Liver (tissue), 9 donors: ENCODE measurements around the gene IGSF3. TPM values are rescaled to one million over a fixed set of nuclear protein-coding genes. Genes with fewer than 3 reads are reported as not detected.
A peak's percentile ranks its signal among the peaks of the same experiment; 100 is the strongest.
"Not testable (repeated sequence)": the region's sequence is repeated elsewhere in the genome, so short reads cannot be mapped to it uniquely, and the experiment has no call there.

Experiments used
- DNase-seq: peaks from one replicate; pipeline ENCODE4 v3.0.0-alpha.2; 2017; ENCODE audit warnings: low spot score
- H3K27ac ChIP-seq, 2 donors: one replicate each; pipeline ENCODE4 v1.7.0; 2013; ENCODE audit warnings: inconsistent platforms in 2 of 2, low read length in 2 of 2, control low read depth in 1 of 2, low read depth in 1 of 2, mild to moderate bottlenecking in 1 of 2
- H3K27me3 ChIP-seq, 4 donors: one replicate each; pipeline versions ENCODE4 v1.6.1 to v1.7.0; 2013; ENCODE audit warnings: low read length in 3 of 4, inconsistent platforms in 1 of 4, mild to moderate bottlenecking in 1 of 4, moderate library complexity in 1 of 4; ENCODE audit not compliant: control insufficient read depth in 4 of 4, insufficient read depth in 4 of 4
- H3K36me3 ChIP-seq, 4 donors: one replicate each; pipeline versions ENCODE4 v1.6.1 to v1.7.0; 2013; ENCODE audit warnings: low read length in 3 of 4, mild to moderate bottlenecking in 3 of 4, low read depth in 1 of 4, moderate library complexity in 1 of 4; ENCODE audit not compliant: control insufficient read depth in 4 of 4, insufficient read depth in 3 of 4
- H3K4me1 ChIP-seq, 4 donors: one replicate each; pipeline versions ENCODE4 v1.6.1 to v1.7.0; 2013; ENCODE audit warnings: low read length in 3 of 4, mild to moderate bottlenecking in 3 of 4, moderate library complexity in 1 of 4; ENCODE audit not compliant: control insufficient read depth in 4 of 4, insufficient read depth in 4 of 4
- H3K4me3 ChIP-seq, 3 donors: one replicate each; pipeline versions ENCODE4 v1.6.1 to v1.7.0; 2013; ENCODE audit warnings: low read length in 3 of 3, control low read depth in 1 of 3, low read depth in 1 of 3, mild to moderate bottlenecking in 1 of 3
- H3K9ac ChIP-seq, 2 donors: one replicate each; pipeline ENCODE4 v1.7.0; 2013; ENCODE audit warnings: low read length in 2 of 2, mild to moderate bottlenecking in 2 of 2, moderate library complexity in 2 of 2, control low read depth in 1 of 2, low read depth in 1 of 2
- H3K9me3 ChIP-seq, 4 donors: one replicate each; pipeline versions ENCODE4 v1.6.1 to v1.7.0; 2013; ENCODE audit warnings: low read length in 3 of 4; ENCODE audit not compliant: control insufficient read depth in 4 of 4
- FOXA1 ChIP-seq: IDR thresholded peaks from 2 replicates; pipeline ENCODE4 v1.6.1; 2016; ENCODE audit warnings: antibody characterized with exemption
- FOXA2 ChIP-seq: IDR thresholded peaks from 2 replicates; pipeline ENCODE4 v1.6.1; 2016; ENCODE audit warnings: antibody characterized with exemption
- GABPA ChIP-seq, 2 donors: IDR thresholded peaks in 1 of 2; conservative IDR thresholded peaks in 1 of 2; 2 replicates each; pipeline ENCODE4 v1.6.1; 2016; ENCODE audit warnings: antibody characterized with exemption in 2 of 2, mild to moderate bottlenecking in 1 of 2, moderate library complexity in 1 of 2
- HNF4A ChIP-seq, 2 donors: conservative IDR thresholded peaks; 2 replicates each; pipeline ENCODE4 v1.6.1; 2016; ENCODE audit warnings: antibody characterized with exemption in 2 of 2, mild to moderate bottlenecking in 2 of 2
- RXRA ChIP-seq, 2 donors: IDR thresholded peaks; 2 replicates each; pipeline ENCODE4 v1.6.1; 2017 to 2018; ENCODE audit warnings: antibody characterized with exemption in 2 of 2, mild to moderate bottlenecking in 1 of 2
- SP1 ChIP-seq: IDR thresholded peaks from 2 replicates; pipeline ENCODE4 v1.6.1; 2018; ENCODE audit warnings: antibody characterized with exemption, mild to moderate bottlenecking
- YY1 ChIP-seq: IDR thresholded peaks from 2 replicates; pipeline ENCODE4 v1.6.1; 2016; ENCODE audit warnings: antibody characterized with exemption, mild to moderate bottlenecking
- WGBS: extraction: QIAGEN DNeasy Blood & Tissue Kit; methylation state at CpG from one replicate; pipeline ENCODE4 v1.1.7; 2013; 5-methylcytosine and 5-hydroxymethylcytosine counted together
- polyA plus RNA-seq, 2 donors: library from polyadenylated mRNA; stranded (reverse) in 1 of 2; unstranded in 1 of 2; fragments of 200-250 nt in 1 of 2; fragments of >200 nt in 1 of 2; fragmentation: Nextera tagmentation in 1 of 2; extraction: Ambion mirVana in 1 of 2; gene quantifications; one replicate each; pipeline versions ENCODE4 v1.2.1 to v1.2.3, GENCODE V29; 2013 to 2015
- total RNA-seq, 2 donors: library from RNA; depleted of rRNA; stranded (reverse); fragments of >200 nt; gene quantifications; one replicate each; pipeline ENCODE4 v1.2.3, GENCODE V29; 2014
- TF ChIP-seq, protein P1 (sequence below): IDR thresholded peaks from 2 replicates; pipeline ENCODE4 v1.6.1; 2016; ENCODE audit warnings: antibody characterized with exemption
- TF ChIP-seq, protein P2 (sequence below): IDR thresholded peaks from 2 replicates; pipeline ENCODE4 v1.6.1; 2016; ENCODE audit warnings: antibody characterized with exemption, mild to moderate bottlenecking
- donor health status: healthy.
- donor health status: healthy.
- donor health status: healthy.
- donor health status: healthy.
- donor health status: healthy.

IGSF3 gene
- total and polyA plus RNA-seq, 4 donors: 0.14 to 5.4 (median 0.68) TPM

DNA sequence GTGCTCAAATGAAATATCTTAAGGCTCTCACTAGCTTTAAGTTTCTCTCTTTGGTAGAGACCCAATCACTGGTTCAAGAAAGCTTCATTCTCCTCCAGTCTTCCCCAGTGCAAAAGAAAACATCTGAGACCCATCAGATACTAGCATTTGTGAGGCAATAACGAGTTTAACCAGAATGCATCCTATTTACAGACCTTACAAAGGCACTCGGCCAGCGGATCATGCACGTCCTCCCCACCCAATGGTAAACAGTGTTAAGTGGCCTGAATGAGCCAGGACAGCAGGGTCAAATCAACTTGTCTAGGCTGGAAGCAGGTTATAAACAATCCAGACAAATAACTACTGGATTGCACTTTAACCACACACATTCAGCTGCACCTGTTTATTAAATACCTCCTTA lies 48.4 kb downstream of the IGSF3 start:
- H3K9ac ChIP-seq, H3K9me3 ChIP-seq, H3K36me3 ChIP-seq, H3K27ac ChIP-seq, DNase-seq, H3K4me3 ChIP-seq, H3K27me3 ChIP-seq: not testable (repeated sequence)
- 13% methylated on average over 4 of the region's 4 CpGs for WGBS
- peaks cover 0 to 12% (median 4%) of the 10 kb centered on the region in 4 donors for H3K4me1 ChIP-seq
- TF ChIP-seq YY1 (peak; percentile 14), RXRA (IDR thresholded peaks at IDR 0.05) (peak; percentile 37 to 83), HNF4A (conservative IDR thresholded peaks at IDR 0.05) (peak; percentile 36 to 69), FOXA1 (peak; percentile 63), FOXA2 (peak; percentile 87), SP1 (peak; percentile 11), GABPA (IDR thresholded peaks at IDR 0.05 in 1 of 2, conservative IDR thresholded peaks at IDR 0.05 in 1 of 2) (peak in 1 of 2 donors; percentile 18)
- TF ChIP-seq, protein P1, sequence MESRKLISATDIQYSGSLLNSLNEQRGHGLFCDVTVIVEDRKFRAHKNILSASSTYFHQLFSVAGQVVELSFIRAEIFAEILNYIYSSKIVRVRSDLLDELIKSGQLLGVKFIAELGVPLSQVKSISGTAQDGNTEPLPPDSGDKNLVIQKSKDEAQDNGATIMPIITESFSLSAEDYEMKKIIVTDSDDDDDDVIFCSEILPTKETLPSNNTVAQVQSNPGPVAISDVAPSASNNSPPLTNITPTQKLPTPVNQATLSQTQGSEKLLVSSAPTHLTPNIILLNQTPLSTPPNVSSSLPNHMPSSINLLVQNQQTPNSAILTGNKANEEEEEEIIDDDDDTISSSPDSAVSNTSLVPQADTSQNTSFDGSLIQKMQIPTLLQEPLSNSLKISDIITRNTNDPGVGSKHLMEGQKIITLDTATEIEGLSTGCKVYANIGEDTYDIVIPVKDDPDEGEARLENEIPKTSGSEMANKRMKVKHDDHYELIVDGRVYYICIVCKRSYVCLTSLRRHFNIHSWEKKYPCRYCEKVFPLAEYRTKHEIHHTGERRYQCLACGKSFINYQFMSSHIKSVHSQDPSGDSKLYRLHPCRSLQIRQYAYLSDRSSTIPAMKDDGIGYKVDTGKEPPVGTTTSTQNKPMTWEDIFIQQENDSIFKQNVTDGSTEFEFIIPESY: peak; percentile 22
- TF ChIP-seq, protein P2, sequence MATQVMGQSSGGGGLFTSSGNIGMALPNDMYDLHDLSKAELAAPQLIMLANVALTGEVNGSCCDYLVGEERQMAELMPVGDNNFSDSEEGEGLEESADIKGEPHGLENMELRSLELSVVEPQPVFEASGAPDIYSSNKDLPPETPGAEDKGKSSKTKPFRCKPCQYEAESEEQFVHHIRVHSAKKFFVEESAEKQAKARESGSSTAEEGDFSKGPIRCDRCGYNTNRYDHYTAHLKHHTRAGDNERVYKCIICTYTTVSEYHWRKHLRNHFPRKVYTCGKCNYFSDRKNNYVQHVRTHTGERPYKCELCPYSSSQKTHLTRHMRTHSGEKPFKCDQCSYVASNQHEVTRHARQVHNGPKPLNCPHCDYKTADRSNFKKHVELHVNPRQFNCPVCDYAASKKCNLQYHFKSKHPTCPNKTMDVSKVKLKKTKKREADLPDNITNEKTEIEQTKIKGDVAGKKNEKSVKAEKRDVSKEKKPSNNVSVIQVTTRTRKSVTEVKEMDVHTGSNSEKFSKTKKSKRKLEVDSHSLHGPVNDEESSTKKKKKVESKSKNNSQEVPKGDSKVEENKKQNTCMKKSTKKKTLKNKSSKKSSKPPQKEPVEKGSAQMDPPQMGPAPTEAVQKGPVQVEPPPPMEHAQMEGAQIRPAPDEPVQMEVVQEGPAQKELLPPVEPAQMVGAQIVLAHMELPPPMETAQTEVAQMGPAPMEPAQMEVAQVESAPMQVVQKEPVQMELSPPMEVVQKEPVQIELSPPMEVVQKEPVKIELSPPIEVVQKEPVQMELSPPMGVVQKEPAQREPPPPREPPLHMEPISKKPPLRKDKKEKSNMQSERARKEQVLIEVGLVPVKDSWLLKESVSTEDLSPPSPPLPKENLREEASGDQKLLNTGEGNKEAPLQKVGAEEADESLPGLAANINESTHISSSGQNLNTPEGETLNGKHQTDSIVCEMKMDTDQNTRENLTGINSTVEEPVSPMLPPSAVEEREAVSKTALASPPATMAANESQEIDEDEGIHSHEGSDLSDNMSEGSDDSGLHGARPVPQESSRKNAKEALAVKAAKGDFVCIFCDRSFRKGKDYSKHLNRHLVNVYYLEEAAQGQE: peak; percentile 19

DNA sequence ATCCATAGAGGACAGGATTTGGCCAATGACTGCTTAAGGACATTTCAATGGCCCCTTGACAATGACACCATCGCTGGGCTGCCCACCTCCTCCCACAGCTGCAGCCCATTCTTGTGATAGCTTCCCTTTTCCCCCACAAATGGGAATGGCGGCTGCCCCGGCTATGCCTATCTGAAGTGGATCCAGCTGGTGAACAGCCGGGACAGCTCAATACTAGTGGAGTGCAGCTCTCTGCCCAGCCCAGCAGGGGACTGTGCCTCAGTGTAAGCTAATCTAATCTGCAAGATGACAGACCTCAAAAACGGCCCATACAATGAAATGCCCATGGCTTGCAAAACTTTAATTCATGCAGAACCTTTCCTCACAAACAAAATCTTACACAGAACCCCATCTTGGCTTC lies 49.7 kb downstream of the IGSF3 start:
- not testable (repeated sequence) for H3K27me3 ChIP-seq, H3K9ac ChIP-seq, H3K4me3 ChIP-seq, H3K4me1 ChIP-seq, H3K36me3 ChIP-seq, DNase-seq, H3K9me3 ChIP-seq, H3K27ac ChIP-seq
- WGBS: 79% methylated on average over 5 of the region's 5 CpGs

DNA sequence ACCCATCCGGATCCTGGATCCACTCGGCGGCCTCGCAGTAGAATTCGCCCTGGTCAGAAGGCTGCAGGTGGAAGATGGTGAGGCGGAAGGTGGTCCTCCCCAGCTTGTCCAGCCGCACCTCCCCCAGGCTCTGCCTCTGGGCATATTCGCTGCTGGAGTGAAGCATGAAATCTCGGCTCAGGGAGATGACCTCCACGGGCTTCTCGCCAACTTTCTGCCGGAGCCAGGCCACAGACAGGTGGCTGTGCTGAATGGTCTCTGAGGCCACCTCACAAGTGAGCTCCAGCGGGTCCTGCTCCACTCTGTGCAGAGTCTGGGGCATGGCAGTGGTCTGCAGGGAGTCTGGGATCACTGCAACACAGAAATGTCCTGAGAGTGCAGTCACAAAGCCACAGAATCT lies 53.7 kb downstream of the IGSF3 start:
- 82% methylated on average over 13 of the region's 13 CpGs for WGBS

DNA sequence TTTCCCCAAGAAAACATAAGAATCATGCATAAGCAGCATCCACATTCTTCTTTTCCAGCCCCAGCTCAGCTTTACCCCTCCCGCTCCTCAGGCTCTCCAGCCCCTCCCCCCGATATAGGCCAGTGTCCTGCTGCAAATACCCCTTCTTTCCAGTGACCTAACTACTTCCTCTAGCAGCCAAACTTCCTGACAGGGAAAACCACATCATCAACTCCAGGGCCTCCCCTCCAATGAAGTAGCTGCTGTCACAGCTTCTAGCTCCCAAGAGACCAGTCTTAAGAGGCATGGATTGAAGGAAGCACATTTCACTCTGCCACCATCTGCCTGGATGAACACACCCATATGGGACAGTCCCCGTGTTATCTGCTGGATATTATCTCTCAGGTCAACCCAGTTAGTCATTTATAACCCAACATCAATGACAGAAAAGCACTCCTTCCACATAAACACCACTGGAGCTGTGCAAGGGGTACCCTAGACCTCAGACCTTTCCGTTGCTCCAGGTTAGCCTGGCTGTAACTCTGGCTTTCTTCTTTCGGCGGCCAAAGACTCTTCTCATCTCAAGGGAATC lies 57.6 kb downstream of the IGSF3 start:
- 87% methylated on average over 6 of the region's 6 CpGs for WGBS

More for the DNA sequence above, 53.7 kb downstream of the IGSF3 start:
- H3K4me1 ChIP-seq, H3K9me3 ChIP-seq, H3K27ac ChIP-seq, H3K4me3 ChIP-seq, DNase-seq, H3K27me3 ChIP-seq, H3K36me3 ChIP-seq, H3K9ac ChIP-seq: not testable (repeated sequence)

DNA sequence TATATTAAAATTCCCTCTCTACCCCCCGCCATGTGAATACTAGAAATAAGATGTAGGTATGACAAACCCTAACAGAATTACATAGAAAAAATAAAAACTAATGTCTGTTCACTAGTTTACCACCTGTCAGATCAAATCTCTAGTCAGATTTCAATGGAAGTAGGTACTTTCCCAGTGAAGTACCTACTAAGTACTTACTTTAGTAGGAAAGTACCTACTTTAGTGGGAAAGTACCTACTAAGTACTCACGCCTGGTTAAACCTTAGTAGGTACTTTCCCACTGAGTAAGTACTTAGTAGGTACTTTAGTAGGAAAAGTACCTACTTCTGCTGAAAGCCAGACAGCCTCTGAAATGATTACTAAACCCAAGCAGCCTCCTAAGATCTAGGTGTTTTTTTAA lies 58.7 kb downstream of the IGSF3 start:
- H3K4me1 ChIP-seq, H3K9ac ChIP-seq, H3K4me3 ChIP-seq, H3K27ac ChIP-seq, H3K27me3 ChIP-seq, H3K36me3 ChIP-seq, DNase-seq, H3K9me3 ChIP-seq: not testable (repeated sequence)
- WGBS: 90% methylated on average over 2 of the region's 2 CpGs

More for the DNA sequence above, 57.6 kb downstream of the IGSF3 start:
- DNase-seq, H3K27me3 ChIP-seq, H3K9me3 ChIP-seq, H3K36me3 ChIP-seq, H3K4me3 ChIP-seq, H3K9ac ChIP-seq, H3K27ac ChIP-seq, H3K4me1 ChIP-seq: not testable (repeated sequence)

DNA sequence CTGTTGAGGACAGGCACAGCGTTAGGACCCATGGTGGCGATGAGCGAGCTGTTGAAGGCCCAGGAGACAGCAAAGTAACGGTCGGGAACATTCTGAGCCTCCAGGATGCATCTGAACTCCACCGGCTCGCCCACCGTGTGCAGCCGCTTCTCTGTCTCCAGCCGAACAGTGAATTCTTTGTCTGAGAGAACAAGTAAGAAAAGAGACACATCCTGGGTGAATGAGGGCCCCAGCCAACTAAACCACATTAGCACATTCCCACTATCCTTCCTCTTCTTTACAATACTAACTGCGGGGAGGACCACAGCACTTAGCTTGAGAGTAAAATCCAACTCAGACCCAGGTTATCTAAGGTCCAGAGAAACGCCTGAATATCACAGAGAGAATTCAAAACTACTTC lies 59.4 kb downstream of the IGSF3 start:
- 96% methylated on average over 12 of the region's 12 CpGs for WGBS
- H3K9ac ChIP-seq, H3K36me3 ChIP-seq, DNase-seq, H3K9me3 ChIP-seq, H3K4me3 ChIP-seq, H3K27ac ChIP-seq, H3K4me1 ChIP-seq, H3K27me3 ChIP-seq: not testable (repeated sequence)
